Endothelial cell of umbilical vein (primary cell): ENCODE data around the gene UNC5B. TPM values are rescaled to one million over a fixed set of nuclear protein-coding genes. Genes with fewer than 3 reads are reported as not detected.

Experiments used
- BruUV-seq: library from RNA; stranded (reverse); fragments of 400-500 nt; replicated peaks from 2 replicates; lab custom pipeline; 2021; lab: Mats Ljungman, UMichigan
- CTCF ChIA-PET: fragments of 300-600, 350-600 bp; sonication (Branson Sonifier 250); formaldehyde crosslinking; loops from one replicate; lab custom pipeline; 2021; ENCODE audit warnings: antibody characterized with exemption, inconsistent platforms; lab: Charles Lee
- POLR2A ChIA-PET: fragments of 300-600, 350-600 bp; sonication (Branson Sonifier 250); formaldehyde crosslinking; loops from one replicate; lab custom pipeline; 2021; ENCODE audit warnings: antibody characterized with exemption, inconsistent platforms; lab: Charles Lee
- DNase-seq: peaks from one replicate; pipeline ENCODE4 v3.0.0-alpha.2; 2011; ENCODE audit warnings: low read depth, low spot score
- FAIRE-seq: peaks from 2 replicates; lab custom pipeline; 2011; peaks lifted over from hg19 to GRCh38; lab: Jason Lieb, UNC
- H2AFZ ChIP-seq: 2 replicates; pipeline ENCODE4 v1.6.0; 2012; ENCODE audit warnings: low read depth, low read length, control low read depth, inconsistent platforms
- H3K27ac ChIP-seq: 2 replicates; pipeline ENCODE4 v1.5.1; 2011; ENCODE audit warnings: low read depth, mild to moderate bottlenecking, control low read depth, low read length, moderate library complexity; ENCODE audit not compliant: insufficient read depth
- H3K27me3 ChIP-seq, 2 experiments: 2 replicates each; pipeline versions ENCODE4 v1.6.0 to v1.6.1; 2011; ENCODE audit warnings: low read length in 2 of 2, mixed read lengths in 1 of 2; ENCODE audit not compliant: control insufficient read depth in 2 of 2, insufficient read depth in 2 of 2
- H3K36me3 ChIP-seq, 2 experiments: 2 replicates in 1 of 2; 3 replicates in 1 of 2; pipeline ENCODE4 v1.5.1; 2011; ENCODE audit warnings: low read length in 2 of 2, mild to moderate bottlenecking in 1 of 2, moderate library complexity in 1 of 2; ENCODE audit not compliant: control insufficient read depth in 2 of 2, insufficient read depth in 2 of 2; ENCODE audit errors: extremely low read depth in 1 of 2
- H3K4me1 ChIP-seq: 3 replicates; pipeline ENCODE4 v1.5.1; 2011; ENCODE audit warnings: mild to moderate bottlenecking, low read length; ENCODE audit not compliant: control insufficient read depth, insufficient read depth; ENCODE audit errors: extremely low read depth
- H3K4me2 ChIP-seq: 2 replicates; pipeline ENCODE4 v1.6.1; 2011; ENCODE audit warnings: low read length, control low read depth, mixed read lengths; ENCODE audit not compliant: insufficient read depth
- H3K4me3 ChIP-seq, 3 experiments: fragments of 200-600 bp in 1 of 3; sonication (generic), shearing (Covaris generic) in 1 of 3; replicated peaks in 1 of 3; 2 replicates each; pipeline ENCODE4 v1.5.1; 2011 to 2016; ENCODE audit warnings: control low read depth in 3 of 3, low read length in 3 of 3, mild to moderate bottlenecking in 2 of 3, inconsistent platforms in 1 of 3, low read depth in 1 of 3, moderate library complexity in 1 of 3; ENCODE audit not compliant: insufficient read depth in 1 of 3
- H3K79me2 ChIP-seq: 2 replicates; pipeline ENCODE4 v1.6.0; 2012; ENCODE audit warnings: low read length, inconsistent platforms; ENCODE audit not compliant: control insufficient read depth, insufficient read depth
- H3K9ac ChIP-seq: replicated peaks from 2 replicates; pipeline ENCODE3; 2011; ENCODE audit warnings: low read length, control low read depth; ENCODE audit not compliant: insufficient read depth; ENCODE audit errors: extremely low read depth
- H3K9me1 ChIP-seq: replicated peaks from 3 replicates; pipeline ENCODE4 v1.6.0; 2011; ENCODE audit warnings: mild to moderate bottlenecking, low read length; ENCODE audit not compliant: control insufficient read depth, insufficient read depth; ENCODE audit errors: extremely low read depth
- H3K9me3 ChIP-seq: replicated peaks from 2 replicates; pipeline ENCODE4 v1.5.1; 2012; ENCODE audit warnings: low read length, inconsistent platforms; ENCODE audit not compliant: control insufficient read depth, insufficient read depth
- H4K20me1 ChIP-seq: replicated peaks from 2 replicates; pipeline ENCODE3; 2011; ENCODE audit warnings: mild to moderate bottlenecking, low read length; ENCODE audit not compliant: control insufficient read depth, insufficient read depth; ENCODE audit errors: extremely low read depth
- EZH2 ChIP-seq: IDR thresholded peaks from 2 replicates; pipeline ENCODE4 v1.6.1; 2012; ENCODE audit warnings: borderline replicate concordance, low read depth, mild to moderate bottlenecking, moderate library complexity, low read length, inconsistent platforms; ENCODE audit not compliant: severe bottlenecking
- FOS ChIP-seq: IDR thresholded peaks from 2 replicates; pipeline ENCODE4 v1.6.1; 2011; ENCODE audit warnings: mild to moderate bottlenecking, low read length, moderate library complexity, borderline replicate concordance; ENCODE audit not compliant: insufficient read depth
- GATA2 ChIP-seq: IDR thresholded peaks from 2 replicates; pipeline ENCODE4 v1.7.0; 2011; ENCODE audit warnings: low read depth, mild to moderate bottlenecking, moderate library complexity, mixed read lengths, low read length; ENCODE audit not compliant: insufficient read length, insufficient read depth
- JUN ChIP-seq: IDR thresholded peaks from 2 replicates; pipeline ENCODE4 v1.6.1; 2011; ENCODE audit warnings: borderline replicate concordance, low read depth; ENCODE audit not compliant: insufficient read length, insufficient read depth
- MYC ChIP-seq: IDR thresholded peaks from one replicate; pipeline ENCODE4 v1.6.1; 2011; ENCODE audit warnings: mild to moderate bottlenecking, low read depth, low read length
- POLR2A ChIP-seq: IDR thresholded peaks from 2 replicates; pipeline ENCODE4 v1.6.1; 2012; ENCODE audit warnings: low read depth, mild to moderate bottlenecking, control low read depth, low read length
- POLR2AphosphoS5 ChIP-seq: IDR thresholded peaks from 2 replicates; pipeline ENCODE4 v1.6.1; 2012; ENCODE audit warnings: low read depth, mild to moderate bottlenecking, control low read depth, low read length, moderate library complexity; ENCODE audit not compliant: insufficient read depth
- dilution Hi-C: fragments of 300-500 bp; cut with MboI; formaldehyde crosslinking; loops from one replicate; pipeline ENCODE4 v1.15.0; 2019; ENCODE audit warnings: low sequenced_read_pairs; ENCODE audit not compliant: extremely low pct_ligation_motif_present
- intact Hi-C: fragments of 100-400 bp; cut with micrococcal nuclease; formaldehyde crosslinking; loops from one replicate; pipeline ENCODE4 v1.10.0; 2022
- polyA plus RNA-seq, 4 experiments: library from polyadenylated mRNA; depleted of rRNA in 3 of 4; stranded (reverse) in 3 of 4; unstranded in 1 of 4; fragments of >200 nt; gene quantifications; 2 replicates each; pipeline versions ENCODE4 v1.2.1 to v1.2.3, GENCODE V29; 2011 to 2012; ENCODE audit warnings: missing spikeins in 1 of 4
- total RNA-seq: library from RNA; stranded (reverse); gene quantifications from 2 replicates; pipeline ENCODE4 v1.2.3, GENCODE V29; 2021
- TF ChIP-seq, protein P1 (sequence below), 2 donors: IDR thresholded peaks; 1 replicate in 1 of 2; 2 replicates in 1 of 2; pipeline ENCODE4 v1.5.1; 2011; ENCODE audit warnings: low read length in 2 of 2, mild to moderate bottlenecking in 2 of 2, moderate library complexity in 2 of 2, control low read depth in 1 of 2, inconsistent platforms in 1 of 2, low read depth in 1 of 2; ENCODE audit not compliant: insufficient read depth in 1 of 2; ENCODE audit errors: extremely low read depth in 1 of 2
- TF ChIP-seq, protein P2 (sequence below): IDR thresholded peaks from 2 replicates; pipeline ENCODE4 v1.6.1; 2011; ENCODE audit not compliant: insufficient read depth, insufficient read length

Gene UNC5B
- total and polyA plus RNA-seq, 2 donors (not counting 3 experiments of a cell fraction or from before 2014, with no cell fraction given): 0.39 to 2.5 TPM

DNA sequence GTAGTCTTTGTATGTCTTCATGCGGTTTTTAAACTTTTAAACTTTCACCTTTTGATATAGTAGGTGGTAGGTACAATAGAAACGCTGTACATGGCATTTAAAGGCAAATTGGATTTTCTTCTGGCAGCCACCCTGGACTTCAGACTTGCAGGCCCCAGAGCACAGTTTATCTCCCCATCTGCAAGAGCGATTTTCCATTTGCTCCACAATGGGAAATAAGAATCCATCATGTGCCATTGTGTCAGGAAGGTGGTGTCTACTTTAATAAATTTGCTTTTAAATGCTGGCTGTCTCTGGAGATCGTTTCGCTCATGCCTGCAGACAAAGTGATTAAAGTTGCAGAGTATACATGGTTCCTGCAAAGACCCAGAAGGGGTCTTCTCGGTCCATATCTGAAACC, 38.9 kb downstream of the UNC5B start:
- no peak overlapping the region for H2AFZ ChIP-seq
- no peaks in the 10 kb centered on the region for H3K9me3 ChIP-seq
- H3K27ac ChIP-seq: no peak overlapping the region
- no peak overlapping the region for H3K4me2 ChIP-seq
- intact Hi-C loops (no loop called here), dilution Hi-C loops (no loop called here)
- no TSS peak for BruUV-seq
- TF ChIP-seq JUN (no peak), FOS (no peak), MYC (no peak), POLR2A (no peak), POLR2AphosphoS5 (no peak), EZH2 (no peak), GATA2 (no peak)
- TF ChIP-seq, protein P1, sequence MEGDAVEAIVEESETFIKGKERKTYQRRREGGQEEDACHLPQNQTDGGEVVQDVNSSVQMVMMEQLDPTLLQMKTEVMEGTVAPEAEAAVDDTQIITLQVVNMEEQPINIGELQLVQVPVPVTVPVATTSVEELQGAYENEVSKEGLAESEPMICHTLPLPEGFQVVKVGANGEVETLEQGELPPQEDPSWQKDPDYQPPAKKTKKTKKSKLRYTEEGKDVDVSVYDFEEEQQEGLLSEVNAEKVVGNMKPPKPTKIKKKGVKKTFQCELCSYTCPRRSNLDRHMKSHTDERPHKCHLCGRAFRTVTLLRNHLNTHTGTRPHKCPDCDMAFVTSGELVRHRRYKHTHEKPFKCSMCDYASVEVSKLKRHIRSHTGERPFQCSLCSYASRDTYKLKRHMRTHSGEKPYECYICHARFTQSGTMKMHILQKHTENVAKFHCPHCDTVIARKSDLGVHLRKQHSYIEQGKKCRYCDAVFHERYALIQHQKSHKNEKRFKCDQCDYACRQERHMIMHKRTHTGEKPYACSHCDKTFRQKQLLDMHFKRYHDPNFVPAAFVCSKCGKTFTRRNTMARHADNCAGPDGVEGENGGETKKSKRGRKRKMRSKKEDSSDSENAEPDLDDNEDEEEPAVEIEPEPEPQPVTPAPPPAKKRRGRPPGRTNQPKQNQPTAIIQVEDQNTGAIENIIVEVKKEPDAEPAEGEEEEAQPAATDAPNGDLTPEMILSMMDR (IDR thresholded peaks at IDR 0.05; ENCODE audit: extremely low read depth in 1 of 2, insufficient read depth in 1 of 2, low read depth in 1 of 2, low read length in 2 of 2): no peak
- TF ChIP-seq, protein P2, sequence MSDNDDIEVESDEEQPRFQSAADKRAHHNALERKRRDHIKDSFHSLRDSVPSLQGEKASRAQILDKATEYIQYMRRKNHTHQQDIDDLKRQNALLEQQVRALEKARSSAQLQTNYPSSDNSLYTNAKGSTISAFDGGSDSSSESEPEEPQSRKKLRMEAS: no peak
- no peaks in the 10 kb centered on the region for H3K79me2 ChIP-seq
- no peak for FAIRE-seq
- H4K20me1 ChIP-seq: no peaks in the 10 kb centered on the region
- DNase-seq: no peak
- ChIA-PET CTCF (interaction anchor here (1.4 kb wide), 1 partner anchor 19 kb away, joined by 5 read pairs; no protein-coding TSS in a partner anchor), POLR2A (no interaction called here)
- peaks cover 23% of the 10 kb centered on the region for H3K4me1 ChIP-seq
- no peak overlapping the region for H3K4me3 ChIP-seq
- H3K9ac ChIP-seq: no peak overlapping the region
- H3K9me1 ChIP-seq: no peaks in the 10 kb centered on the region
- peaks cover 0 to 11% of the 10 kb centered on the region in 2 experiments for H3K27me3 ChIP-seq
- H3K36me3 ChIP-seq: no peaks in the 10 kb centered on the region
